Measurements from ENCODE around the gene ARAF. TPM values are rescaled to one million over a fixed set of nuclear protein-coding genes. Genes with fewer than 3 reads are reported as not detected.

ARAF gene
- total and polyA plus RNA-seq, 2 donors, result 24.3 to 84.9 TPM

DNA sequence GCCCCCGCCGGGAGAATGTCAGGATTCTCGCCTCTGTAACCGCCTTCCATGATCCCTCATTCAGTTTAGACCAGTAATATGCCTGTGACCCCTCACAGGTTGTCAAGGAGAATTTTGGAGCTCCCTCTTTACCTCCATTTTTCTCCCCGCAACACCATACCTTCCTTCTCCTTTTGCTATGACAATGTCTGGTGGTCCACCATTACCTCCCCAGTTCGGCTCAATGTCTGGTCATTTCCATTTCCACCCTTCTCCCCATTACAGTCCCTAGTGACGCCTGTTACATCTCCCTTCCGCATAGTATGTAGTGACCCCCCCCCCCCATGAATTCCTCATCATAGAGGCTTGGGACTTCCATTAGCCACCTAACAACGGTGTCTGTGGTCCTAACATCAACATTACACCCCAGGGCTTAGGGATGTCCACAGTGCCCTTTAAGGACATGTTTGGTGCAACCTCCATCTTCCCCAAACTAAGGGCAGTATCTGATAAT is 700 bp downstream of the ARAF start:
- Histone ChIP-seq H3K4me1 (ENCODE audit: control insufficient read depth in 2 of 2, insufficient read depth in 2 of 2, low read length in 2 of 2) (peaks cover 4 to 12% of the 10 kb centered on the region in 2 donors), H3K36me3 (ENCODE audit: control insufficient read depth in 2 of 2, insufficient read depth in 2 of 2, low read length in 1 of 2) (peaks cover 21 to 33% of the 10 kb centered on the region in 2 donors), H3K9me3 (ENCODE audit: control insufficient read depth in 2 of 2, insufficient read depth in 1 of 2, low read length in 1 of 2) (peaks cover 0 to 2% of the 10 kb centered on the region in 2 donors), H3K27ac (ENCODE audit: low read depth in 1 of 2, low read length in 1 of 2) (peak overlapping the region; percentile 98 to 99), H3K4me3 (ENCODE audit: low read length in 2 of 2) (peak overlapping the region; percentile 76), H3K27me3 (ENCODE audit: control insufficient read depth in 2 of 2, insufficient read depth in 1 of 2, low read length in 1 of 2) (no peaks in the 10 kb centered on the region)
- no peak for DNase-seq (ENCODE audit: low read depth in 6 of 9, low spot score in 9 of 9)
- 11% methylated on average over 9 of the region's 9 CpGs for WGBS

- H3K9me3 ChIP-seq (ENCODE audit: control insufficient read depth in 2 of 2, insufficient read depth in 1 of 2, low read length in 1 of 2), result peaks cover 0 to 2% of the 10 kb centered on the region in 2 donors
- peaks cover 28 to 43% of the 10 kb centered on the region in 2 donors for H3K36me3 ChIP-seq (ENCODE audit: control insufficient read depth in 2 of 2, insufficient read depth in 2 of 2, low read length in 1 of 2)
- H3K4me3 ChIP-seq (ENCODE audit: low read length in 2 of 2), result no peak overlapping the region
- WGBS, result 90% methylated on average over 13 of the region's 13 CpGs
- H3K27ac ChIP-seq (ENCODE audit: low read depth in 1 of 2, low read length in 1 of 2), result no peak overlapping the region
- no peaks in the 10 kb centered on the region for H3K27me3 ChIP-seq (ENCODE audit: control insufficient read depth in 2 of 2, insufficient read depth in 1 of 2, low read length in 1 of 2)
- H3K4me1 ChIP-seq (ENCODE audit: control insufficient read depth in 2 of 2, insufficient read depth in 2 of 2, low read length in 2 of 2), result peaks cover 4 to 12% of the 10 kb centered on the region in 2 donors
- no peak for DNase-seq (ENCODE audit: low read depth in 6 of 9, low spot score in 9 of 9)
Measured at GRCh38 chrX:47562615-47563243, 1.7 kb downstream of the ARAF start.

GRCh38 chrX:47563801-47564315 is 2.9 kb downstream of the ARAF start:
- Histone ChIP-seq H3K9me3 (ENCODE audit: control insufficient read depth in 2 of 2, insufficient read depth in 1 of 2, low read length in 1 of 2) (peaks cover 0 to 2% of the 10 kb centered on the region in 2 donors), H3K4me3 (ENCODE audit: low read length in 2 of 2) (no peak overlapping the region), H3K4me1 (ENCODE audit: control insufficient read depth in 2 of 2, insufficient read depth in 2 of 2, low read length in 2 of 2) (peaks cover 4 to 12% of the 10 kb centered on the region in 2 donors), H3K27ac (ENCODE audit: low read depth in 1 of 2, low read length in 1 of 2) (no peak overlapping the region), H3K36me3 (ENCODE audit: control insufficient read depth in 2 of 2, insufficient read depth in 2 of 2, low read length in 1 of 2) (peaks cover 37 to 53% of the 10 kb centered on the region in 2 donors), H3K27me3 (ENCODE audit: control insufficient read depth in 2 of 2, insufficient read depth in 1 of 2, low read length in 1 of 2) (no peaks in the 10 kb centered on the region)
- 96% methylated on average over 8 of the region's 8 CpGs for WGBS
- no peak for DNase-seq (ENCODE audit: low read depth in 6 of 9, low spot score in 9 of 9)

DNA sequence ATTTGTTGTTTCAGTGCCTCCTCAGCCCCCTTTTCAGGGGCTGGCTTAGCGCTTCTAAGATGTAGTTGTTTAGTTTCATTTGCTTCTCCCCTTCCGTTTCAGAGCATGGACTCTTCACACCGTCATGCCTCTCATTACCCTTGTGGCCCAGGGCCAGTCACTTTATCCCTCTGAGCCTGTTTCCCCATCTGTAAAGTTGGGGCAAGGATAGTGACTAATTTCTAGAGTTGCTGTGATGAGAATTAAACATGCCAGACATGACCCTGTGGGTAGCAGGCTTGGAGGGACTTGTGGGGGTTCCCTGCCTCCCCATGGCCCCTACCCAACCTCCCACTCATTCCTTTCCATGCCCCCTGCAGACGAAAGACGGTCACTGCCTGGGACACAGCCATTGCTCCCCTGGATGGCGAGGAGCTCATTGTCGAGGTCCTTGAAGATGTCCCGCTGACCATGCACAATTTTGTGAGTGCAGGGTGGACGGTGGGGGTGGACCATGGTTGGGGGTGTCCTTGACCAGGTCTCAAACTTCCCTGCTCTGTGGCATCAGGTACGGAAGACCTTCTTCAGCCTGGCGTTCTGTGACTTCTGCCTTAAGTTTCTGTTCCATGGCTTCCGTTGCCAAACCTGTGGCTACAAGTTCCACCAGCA is 3.6 kb downstream of the ARAF start:
- Histone ChIP-seq H3K27ac (ENCODE audit: low read depth in 1 of 2, low read length in 1 of 2) (no peak overlapping the region), H3K27me3 (ENCODE audit: control insufficient read depth in 2 of 2, insufficient read depth in 1 of 2, low read length in 1 of 2) (no peaks in the 10 kb centered on the region), H3K4me3 (ENCODE audit: low read length in 2 of 2) (no peak overlapping the region), H3K4me1 (ENCODE audit: control insufficient read depth in 2 of 2, insufficient read depth in 2 of 2, low read length in 2 of 2) (peaks cover 4 to 12% of the 10 kb centered on the region in 2 donors), H3K36me3 (ENCODE audit: control insufficient read depth in 2 of 2, insufficient read depth in 2 of 2, low read length in 1 of 2) (peaks cover 44 to 58% of the 10 kb centered on the region in 2 donors), H3K9me3 (ENCODE audit: control insufficient read depth in 2 of 2, insufficient read depth in 1 of 2, low read length in 1 of 2) (peaks cover 0 to 3% of the 10 kb centered on the region in 2 donors)
- DNase-seq (ENCODE audit: low read depth in 6 of 9, low spot score in 9 of 9), result no peak
- WGBS, result 94% methylated on average over 12 of the region's 12 CpGs

- no peaks in the 10 kb centered on the region for H3K27me3 ChIP-seq (ENCODE audit: control insufficient read depth in 2 of 2, insufficient read depth in 1 of 2, low read length in 1 of 2)
- peaks cover 2 to 3% of the 10 kb centered on the region in 2 donors for H3K4me1 ChIP-seq (ENCODE audit: control insufficient read depth in 2 of 2, insufficient read depth in 2 of 2, low read length in 2 of 2)
- no peak overlapping the region for H3K27ac ChIP-seq (ENCODE audit: low read depth in 1 of 2, low read length in 1 of 2)
- H3K36me3 ChIP-seq (ENCODE audit: control insufficient read depth in 2 of 2, insufficient read depth in 2 of 2, low read length in 1 of 2), result peaks cover 63 to 66% of the 10 kb centered on the region in 2 donors
- DNase-seq (ENCODE audit: low read depth in 6 of 9, low spot score in 9 of 9), result no peak
- H3K4me3 ChIP-seq (ENCODE audit: low read length in 2 of 2), result no peak overlapping the region
- peaks cover 0 to 7% of the 10 kb centered on the region in 2 donors for H3K9me3 ChIP-seq (ENCODE audit: control insufficient read depth in 2 of 2, insufficient read depth in 1 of 2, low read length in 1 of 2)
- WGBS, result 94% methylated on average over 11 of the region's 11 CpGs
Measured at GRCh38 chrX:47566841-47567240, 5.8 kb downstream of the ARAF start.

- peaks cover 0 to 6% of the 10 kb centered on the region in 2 donors for H3K9me3 ChIP-seq (ENCODE audit: control insufficient read depth in 2 of 2, insufficient read depth in 1 of 2, low read length in 1 of 2)
- H3K4me3 ChIP-seq (ENCODE audit: low read length in 2 of 2), result no peak overlapping the region
- no peak overlapping the region for H3K27ac ChIP-seq (ENCODE audit: low read depth in 1 of 2, low read length in 1 of 2)
- H3K4me1 ChIP-seq (ENCODE audit: control insufficient read depth in 2 of 2, insufficient read depth in 2 of 2, low read length in 2 of 2), result no peaks in the 10 kb centered on the region
- 98% methylated on average over 13 of the region's 13 CpGs for WGBS
- DNase-seq (ENCODE audit: low read depth in 6 of 9, low spot score in 9 of 9), result peak in 2 of 9 donors; percentile 37 to 57
- H3K36me3 ChIP-seq (ENCODE audit: control insufficient read depth in 2 of 2, insufficient read depth in 2 of 2, low read length in 1 of 2), result peaks cover 52 to 61% of the 10 kb centered on the region in 2 donors
- peaks cover 0 to 3% of the 10 kb centered on the region in 2 donors for H3K27me3 ChIP-seq (ENCODE audit: control insufficient read depth in 2 of 2, insufficient read depth in 1 of 2, low read length in 1 of 2)
Measured at GRCh38 chrX:47568656-47569295, 7.8 kb downstream of the ARAF start.

GRCh38 chrX:47570794-47571193 is 9.8 kb downstream of the ARAF start:
- Histone ChIP-seq H3K27ac (ENCODE audit: low read depth in 1 of 2, low read length in 1 of 2) (no peak overlapping the region), H3K36me3 (ENCODE audit: control insufficient read depth in 2 of 2, insufficient read depth in 2 of 2, low read length in 1 of 2) (peaks cover 35 to 52% of the 10 kb centered on the region in 2 donors), H3K4me3 (ENCODE audit: low read length in 2 of 2) (no peak overlapping the region), H3K9me3 (ENCODE audit: control insufficient read depth in 2 of 2, insufficient read depth in 1 of 2, low read length in 1 of 2) (peaks cover 0 to 6% of the 10 kb centered on the region in 2 donors), H3K27me3 (ENCODE audit: control insufficient read depth in 2 of 2, insufficient read depth in 1 of 2, low read length in 1 of 2) (peaks cover 0 to 8% of the 10 kb centered on the region in 2 donors), H3K4me1 (ENCODE audit: control insufficient read depth in 2 of 2, insufficient read depth in 2 of 2, low read length in 2 of 2) (peaks cover 0 to 5% of the 10 kb centered on the region in 2 donors)
- 94% methylated on average over 8 of the region's 8 CpGs for WGBS
- DNase-seq (ENCODE audit: low read depth in 6 of 9, low spot score in 9 of 9), result no peak

DNA sequence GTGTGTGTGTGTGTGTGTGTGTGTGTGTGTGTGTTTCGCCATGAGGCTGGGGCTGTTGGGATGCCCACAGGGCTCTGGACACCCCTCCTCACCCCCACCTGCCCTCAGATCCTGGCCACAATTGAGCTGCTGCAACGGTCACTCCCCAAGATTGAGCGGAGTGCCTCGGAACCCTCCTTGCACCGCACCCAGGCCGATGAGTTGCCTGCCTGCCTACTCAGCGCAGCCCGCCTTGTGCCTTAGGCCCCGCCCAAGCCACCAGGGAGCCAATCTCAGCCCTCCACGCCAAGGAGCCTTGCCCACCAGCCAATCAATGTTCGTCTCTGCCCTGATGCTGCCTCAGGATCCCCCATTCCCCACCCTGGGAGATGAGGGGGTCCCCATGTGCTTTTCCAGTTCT is 10.2 kb downstream of the ARAF start:
- Histone ChIP-seq H3K4me3 (ENCODE audit: low read length in 2 of 2) (no peak overlapping the region), H3K4me1 (ENCODE audit: control insufficient read depth in 2 of 2, insufficient read depth in 2 of 2, low read length in 2 of 2) (peaks cover 0 to 5% of the 10 kb centered on the region in 2 donors), H3K9me3 (ENCODE audit: control insufficient read depth in 2 of 2, insufficient read depth in 1 of 2, low read length in 1 of 2) (peaks cover 0 to 6% of the 10 kb centered on the region in 2 donors), H3K27me3 (ENCODE audit: control insufficient read depth in 2 of 2, insufficient read depth in 1 of 2, low read length in 1 of 2) (peaks cover 0 to 8% of the 10 kb centered on the region in 2 donors), H3K27ac (ENCODE audit: low read depth in 1 of 2, low read length in 1 of 2) (no peak overlapping the region), H3K36me3 (ENCODE audit: control insufficient read depth in 2 of 2, insufficient read depth in 2 of 2, low read length in 1 of 2) (peaks cover 35 to 51% of the 10 kb centered on the region in 2 donors)
- 97% methylated on average over 11 of the region's 11 CpGs for WGBS
- no peak for DNase-seq (ENCODE audit: low read depth in 6 of 9, low spot score in 9 of 9)

All from thymus (tissue), 11 donors.